UCSD-AML1 (cell line): ENCODE results near the gene DOCK1.
"Not testable (repeated sequence)": the region's sequence is repeated elsewhere in the genome, so short reads cannot be mapped to it uniquely, and the experiment has no call there.

Experiments used
- DNase-seq: peaks from one replicate; lab custom pipeline; 2025; ENCODE audit not compliant: unreplicated experiment; lab: John Stamatoyannopoulos, UW

Gene DOCK1

GRCh38 chr10:127257395-127257794 lies 352.2 kb downstream of the DOCK1 start:
- no peak for DNase-seq

DNA sequence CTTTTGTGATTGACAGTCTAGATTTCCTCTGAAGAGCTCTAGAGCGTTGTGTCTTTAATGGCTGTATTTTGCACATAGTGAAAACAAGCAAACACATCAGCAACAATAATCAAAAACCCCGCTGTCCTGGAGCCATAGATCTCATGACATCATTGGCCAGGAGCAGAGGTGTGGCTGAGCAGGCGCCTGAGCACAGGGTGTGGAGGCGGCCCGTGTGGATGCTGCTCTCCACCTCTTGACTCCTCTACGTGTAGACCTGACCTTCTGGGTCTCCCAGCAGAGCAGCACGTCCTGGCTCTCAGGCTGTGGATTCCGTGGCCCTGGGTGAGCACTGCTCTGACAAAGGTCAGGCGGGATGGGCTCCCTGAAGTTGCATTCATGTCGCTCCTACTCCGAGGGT lies 354.1 kb downstream of the DOCK1 start:
- DNase-seq, result no peak

DNA sequence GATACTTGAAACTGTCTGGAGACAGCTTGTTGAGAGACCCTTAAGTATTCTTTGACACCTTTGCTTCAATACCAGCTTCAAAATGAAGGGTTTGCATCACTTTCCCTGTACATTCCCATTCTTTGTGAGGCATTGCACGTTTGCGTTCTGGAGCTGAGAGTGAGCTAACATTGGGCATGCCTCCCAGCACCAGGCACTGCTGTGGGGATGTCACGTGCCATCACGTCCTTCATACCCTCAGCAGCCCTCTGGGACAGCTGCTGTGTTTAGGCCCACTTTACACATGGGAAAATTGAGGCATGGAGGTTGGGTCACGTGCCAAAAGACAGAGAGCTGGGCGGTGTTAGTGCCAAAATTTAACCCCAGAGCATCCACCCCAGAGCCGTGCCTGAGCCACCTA lies 357.4 kb downstream of the DOCK1 start:
- no peak for DNase-seq

- DNase-seq, result no peak
Observed at GRCh38 chr10:127265288-127265687, 360.1 kb downstream of the DOCK1 start.

- no peak for DNase-seq
Observed at GRCh38 chr10:127266431-127266830, 361.2 kb downstream of the DOCK1 start.

DNA sequence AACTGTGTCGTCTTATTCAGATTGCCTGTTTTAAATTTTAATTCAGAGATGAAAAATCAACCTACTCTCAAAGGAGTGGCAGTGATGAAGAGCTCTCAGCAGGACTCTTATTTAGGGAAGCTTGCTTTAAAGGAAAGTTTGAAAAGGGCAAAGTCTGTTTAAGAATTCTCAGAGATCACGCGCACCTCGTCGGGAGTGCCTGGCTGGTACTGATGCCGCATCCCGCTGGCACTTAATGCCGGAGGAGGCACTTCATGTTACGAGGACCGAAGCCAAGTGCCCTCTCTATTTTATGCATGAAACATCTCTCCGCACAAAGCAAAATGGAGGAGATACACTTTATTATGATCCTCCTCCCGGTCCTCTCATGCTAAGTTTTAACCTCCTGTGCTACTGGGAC lies 362.2 kb downstream of the DOCK1 start:
- no peak for DNase-seq

DNA sequence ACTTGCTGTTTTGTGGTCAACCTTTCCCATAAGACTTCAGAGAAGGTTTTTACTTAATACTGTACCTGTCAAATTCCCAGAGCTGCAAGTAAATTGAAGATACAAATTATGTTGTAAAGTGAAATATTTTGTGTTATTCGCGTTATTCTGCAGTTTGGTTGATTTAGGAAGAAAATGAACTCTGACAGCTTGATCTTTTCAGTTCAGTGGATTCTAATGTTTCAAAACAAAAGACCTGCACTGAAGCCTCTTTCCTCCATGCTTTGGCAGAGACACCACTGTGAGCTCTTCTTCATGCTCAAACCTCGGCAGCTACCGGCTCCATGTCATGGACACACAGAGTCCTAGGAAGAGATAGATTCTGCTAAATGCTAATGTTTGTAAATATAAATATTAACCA lies 366.8 kb downstream of the DOCK1 start:
- no peak for DNase-seq

- DNase-seq, result no peak
Observed at GRCh38 chr10:127275272-127275671, 370.0 kb downstream of the DOCK1 start.

GRCh38 chr10:127275793-127276450 lies 370.7 kb downstream of the DOCK1 start:
- DNase-seq, result no peak

DNA sequence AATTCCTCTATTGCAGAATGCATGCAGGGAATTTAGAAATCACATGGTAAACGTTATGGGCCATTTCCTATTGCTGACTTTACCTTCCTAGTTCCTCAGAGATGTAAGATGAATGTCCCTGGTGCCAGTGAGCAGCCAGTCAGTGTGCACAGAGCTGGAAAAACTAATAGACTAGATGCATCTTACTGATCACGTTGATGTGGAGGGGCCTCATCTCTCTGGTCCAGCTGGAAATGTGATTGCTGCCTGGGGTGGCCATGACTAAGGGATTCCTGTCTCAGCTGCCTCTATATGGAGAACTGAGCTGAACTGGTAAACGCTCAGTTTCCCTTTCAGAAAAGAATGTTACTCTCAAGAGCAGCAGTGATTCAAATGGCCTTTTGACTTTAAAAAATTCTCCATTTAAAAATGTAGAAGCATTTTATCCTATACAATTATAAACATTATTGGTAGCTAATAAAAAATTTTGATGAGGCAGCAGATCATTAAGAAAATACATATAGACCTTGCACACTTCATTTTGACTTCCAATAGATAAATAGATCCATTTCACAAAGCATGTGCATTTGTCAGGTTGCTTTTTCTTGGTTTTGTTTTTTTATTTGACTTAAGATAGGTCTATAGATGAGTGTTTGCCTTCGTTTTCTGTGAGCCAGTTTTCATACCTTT lies 371.7 kb downstream of the DOCK1 start:
- DNase-seq, result no peak

- no peak for DNase-seq
Observed at GRCh38 chr10:127278001-127278400, 372.8 kb downstream of the DOCK1 start.

GRCh38 chr10:127279334-127279774 lies 374.1 kb downstream of the DOCK1 start:
- DNase-seq, result no peak

DNA sequence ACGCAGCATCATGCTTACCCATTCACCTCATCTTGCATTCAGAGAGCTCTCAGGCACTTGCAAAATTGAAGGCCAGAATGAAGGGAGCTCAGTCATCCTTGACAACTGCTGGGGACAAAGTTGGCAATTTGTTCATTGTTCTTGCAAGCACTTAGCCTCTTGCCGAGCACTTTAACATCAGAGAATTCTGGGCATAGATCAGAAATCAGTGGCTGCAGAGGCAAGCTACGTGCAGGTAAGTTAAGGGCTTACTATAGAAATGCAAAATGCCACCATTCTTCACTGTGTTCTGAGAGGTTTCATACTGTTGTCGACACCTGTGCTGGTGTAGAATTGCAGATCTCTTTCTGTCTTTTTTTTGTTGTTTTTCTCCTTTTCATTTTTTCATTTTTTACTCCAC lies 375.2 kb downstream of the DOCK1 start:
- no peak for DNase-seq

DNA sequence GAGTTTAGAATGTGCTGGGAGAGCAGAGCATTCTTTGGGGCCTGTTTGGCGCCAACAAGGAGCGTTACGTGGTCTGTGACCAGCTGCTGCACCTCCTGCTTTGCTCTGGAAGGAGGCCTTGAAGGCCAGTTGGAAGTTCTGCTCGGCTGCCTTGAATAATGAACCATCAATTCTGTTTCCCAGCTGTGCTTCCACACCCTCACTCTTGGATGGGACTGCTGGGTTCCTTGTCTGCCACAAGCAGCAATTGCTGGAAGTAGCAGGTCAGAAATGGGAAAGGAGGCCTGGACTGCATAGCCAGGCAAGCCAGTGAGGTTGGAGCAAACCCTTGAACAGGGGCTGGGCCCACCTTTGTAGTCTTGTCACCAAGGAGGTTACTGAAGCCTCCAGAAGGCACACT lies 377.8 kb downstream of the DOCK1 start:
- no peak for DNase-seq

DNA sequence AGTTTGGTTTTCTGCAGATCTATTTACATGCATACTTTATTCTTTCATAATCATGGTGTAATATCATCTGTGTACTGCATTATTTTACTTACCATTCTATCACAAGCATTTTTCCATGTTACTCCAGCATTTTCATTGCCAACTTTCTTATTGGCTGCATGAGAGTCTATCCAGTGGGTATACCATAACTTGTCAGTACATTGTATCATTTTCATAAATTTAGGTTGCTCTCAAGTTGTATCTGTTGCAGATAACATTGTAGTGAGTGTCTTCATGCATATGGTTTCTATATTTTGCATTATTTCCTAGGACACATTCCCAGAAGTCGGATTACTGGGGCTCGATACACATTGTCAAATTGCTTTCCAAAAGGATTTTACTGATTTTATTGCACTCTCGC lies 378.3 kb downstream of the DOCK1 start:
- DNase-seq, result no peak

DNA sequence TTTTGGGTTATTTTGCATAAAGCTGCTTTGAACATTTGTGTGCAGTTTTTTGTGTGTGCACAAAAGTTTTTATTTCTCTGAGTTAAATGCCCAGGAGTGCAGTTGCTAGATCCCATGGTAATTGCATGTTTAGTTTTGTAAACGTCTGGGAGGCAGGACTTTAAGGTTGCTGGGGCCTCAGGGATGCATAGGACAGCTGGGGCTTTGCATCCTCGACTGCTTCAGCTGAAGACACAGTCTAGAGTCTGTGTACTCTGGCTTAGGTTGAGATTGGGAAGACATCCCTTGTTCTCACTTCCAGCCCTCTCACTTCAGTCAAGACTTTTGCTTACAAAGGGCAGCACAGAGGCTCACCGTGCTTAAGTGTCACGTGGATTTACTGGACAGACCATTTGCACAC lies 385.6 kb downstream of the DOCK1 start:
- DNase-seq, result no peak

GRCh38 chr10:127291329-127291728 lies 386.1 kb downstream of the DOCK1 start:
- no peak for DNase-seq

GRCh38 chr10:127292888-127293287 lies 387.7 kb downstream of the DOCK1 start:
- DNase-seq, result no peak

DNA sequence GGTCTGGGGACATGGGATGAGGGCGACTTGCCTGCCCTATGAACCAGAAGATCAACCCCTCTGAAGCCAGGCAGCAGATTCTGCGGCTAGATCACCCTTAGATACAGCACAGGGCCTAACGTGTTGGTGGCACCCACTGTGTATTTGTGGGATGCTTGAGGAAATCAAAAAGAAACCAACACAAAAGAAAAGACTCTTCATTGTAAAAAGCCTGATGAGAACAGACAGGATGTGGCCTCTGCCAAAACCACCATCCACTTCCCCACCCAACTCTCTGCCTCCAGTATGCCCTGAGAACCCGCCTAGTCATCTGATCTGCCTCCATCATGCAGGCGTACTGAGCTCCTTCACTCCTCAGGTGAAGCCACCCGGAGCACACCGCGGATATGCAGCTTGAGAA lies 388.4 kb downstream of the DOCK1 start:
- DNase-seq, result peak; percentile 33

GRCh38 chr10:127296696-127297095 lies 391.5 kb downstream of the DOCK1 start:
- no peak for DNase-seq

- no peak for DNase-seq
Observed at GRCh38 chr10:127298381-127298780, 393.2 kb downstream of the DOCK1 start.

GRCh38 chr10:127299192-127299591 lies 394.0 kb downstream of the DOCK1 start:
- DNase-seq, result not testable (repeated sequence)
